ENCODE data around the gene PPM1J. TPM values are rescaled to one million over a fixed set of nuclear protein-coding genes. Genes with fewer than 3 reads are reported as not detected.

PPM1J gene
- total and polyA plus RNA-seq, 2 experiments from 2014 or later, result 0.54 to 1.5 TPM

- TF ChIP-seq EZH2 (IDR thresholded peaks at IDR 0.05; ENCODE audit: insufficient read depth, poor library complexity, severe bottlenecking) (no peak), EZH2phosphoT487 (IDR thresholded peaks at IDR 0.05; ENCODE audit: insufficient read depth, low read depth) (no peak)
- peaks cover 5% of the 10 kb centered on the region for H3K36me3 ChIP-seq (ENCODE audit: low read depth)
- WGBS, 2 experiments (ENCODE audit: low coverage in 1 of 2, low lambda C conversion rate in 2 of 2, missing lambda C conversion rate in 2 of 2), result 79 to 80% methylated on average over 17 of the region's 17 CpGs
These were observed 16.5 kb downstream of the PPM1J start for GRCh38 chr1:112698366-112699310.

GRCh38 chr1:112697781-112698201, 17.3 kb downstream of the PPM1J start:
- DNase-seq, result no peak
- Histone ChIP-seq H3K9me3 (ENCODE audit: low read depth) (no peaks in the 10 kb centered on the region), H3K79me2 (ENCODE audit: insufficient read depth) (peaks cover 2% of the 10 kb centered on the region), H3F3A (ENCODE audit: insufficient read depth) (peaks cover 38% of the 10 kb centered on the region), H3K27ac (no peak overlapping the region), H3K9me2 (ENCODE audit: insufficient read depth) (no peaks in the 10 kb centered on the region), H4K20me1 (ENCODE audit: insufficient read depth) (no peaks in the 10 kb centered on the region), H3K4me3 (no peak overlapping the region), H3K9ac (no peak overlapping the region), H3K36me3 (ENCODE audit: low read depth) (peaks cover 5% of the 10 kb centered on the region), H3K4me1 (ENCODE audit: insufficient read depth) (peaks cover 17% of the 10 kb centered on the region), H3K4me2 (ENCODE audit: unreplicated experiment) (no peak overlapping the region), H2AFZ (no peak overlapping the region), H3K27me3 (replicated peaks; ENCODE audit: insufficient read depth) (no peaks in the 10 kb centered on the region)
- in situ Hi-C loops (cut with MboI), result no loop called here
- TF ChIP-seq EZH2phosphoT487 (IDR thresholded peaks at IDR 0.05; ENCODE audit: insufficient read depth, low read depth) (no peak), EZH2 (IDR thresholded peaks at IDR 0.05; ENCODE audit: insufficient read depth, poor library complexity, severe bottlenecking) (no peak)
- 97 to 99% methylated on average over 8 to 9 of the region's 9 CpGs for WGBS, 2 experiments (ENCODE audit: low coverage in 1 of 2, low lambda C conversion rate in 2 of 2, missing lambda C conversion rate in 2 of 2)

More at GRCh38 chr1:112698366-112699310, 16.5 kb downstream of the PPM1J start:
- no peaks in the 10 kb centered on the region for H3K27me3 ChIP-seq (replicated peaks; ENCODE audit: insufficient read depth)
- H3K9me2 ChIP-seq (ENCODE audit: insufficient read depth), result no peaks in the 10 kb centered on the region
- no peak overlapping the region for H3K9ac ChIP-seq
- no peak for DNase-seq
- no peak overlapping the region for H3K27ac ChIP-seq
- H3K4me1 ChIP-seq (ENCODE audit: insufficient read depth), result peaks cover 17% of the 10 kb centered on the region
- H3K79me2 ChIP-seq (ENCODE audit: insufficient read depth), result peaks cover 11% of the 10 kb centered on the region
- no peak overlapping the region for H2AFZ ChIP-seq
- H3K4me3 ChIP-seq, result no peak overlapping the region
- in situ Hi-C loops (cut with MboI), result no loop called here
- H4K20me1 ChIP-seq (ENCODE audit: insufficient read depth), result no peaks in the 10 kb centered on the region
- no peak overlapping the region for H3K4me2 ChIP-seq (ENCODE audit: unreplicated experiment)
- H3F3A ChIP-seq (ENCODE audit: insufficient read depth), result peaks cover 44% of the 10 kb centered on the region
- no peaks in the 10 kb centered on the region for H3K9me3 ChIP-seq (ENCODE audit: low read depth)

DNA sequence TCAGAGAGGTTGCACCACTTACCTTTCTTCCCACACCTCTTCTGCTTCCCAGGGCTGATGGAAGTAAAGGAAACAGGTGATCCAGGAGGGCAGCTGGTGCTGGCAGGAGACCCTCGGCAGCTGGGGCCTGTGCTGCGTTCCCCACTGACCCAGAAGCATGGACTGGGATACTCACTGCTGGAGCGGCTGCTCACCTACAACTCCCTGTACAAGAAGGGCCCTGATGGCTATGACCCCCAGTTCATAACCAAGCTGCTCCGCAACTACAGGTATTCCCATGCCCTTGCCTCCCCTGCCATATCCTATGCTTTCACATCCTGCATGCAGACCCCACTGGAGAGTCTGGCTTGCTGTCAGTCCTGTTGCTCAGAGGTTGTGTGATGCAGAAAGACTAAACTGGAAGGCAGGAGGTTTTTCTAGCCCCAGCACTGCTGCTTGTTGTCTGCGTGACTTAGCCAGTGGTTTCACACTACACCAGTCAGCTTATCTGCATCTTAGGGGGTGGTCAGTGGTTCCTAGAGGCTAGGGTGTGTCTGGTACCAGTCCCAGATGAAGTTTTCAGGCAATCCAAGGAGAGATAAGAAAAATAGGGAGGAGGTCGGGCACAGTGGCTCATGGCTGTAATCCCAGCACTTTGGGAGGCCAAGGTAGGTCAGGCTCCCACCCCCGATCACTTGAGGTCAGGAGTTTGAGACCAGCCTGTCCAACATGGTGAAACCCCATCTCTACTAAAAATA, 18.4 kb downstream of the PPM1J start:
- Histone ChIP-seq H2AFZ (no peak overlapping the region), H3K4me2 (ENCODE audit: unreplicated experiment) (no peak overlapping the region), H3K4me3 (no peak overlapping the region), H3K79me2 (ENCODE audit: insufficient read depth) (no peaks in the 10 kb centered on the region), H3K9me3 (ENCODE audit: low read depth) (no peaks in the 10 kb centered on the region), H3K27me3 (replicated peaks; ENCODE audit: insufficient read depth) (no peaks in the 10 kb centered on the region), H3K4me1 (ENCODE audit: insufficient read depth) (peaks cover 12% of the 10 kb centered on the region), H3K9me2 (ENCODE audit: insufficient read depth) (no peaks in the 10 kb centered on the region), H4K20me1 (ENCODE audit: insufficient read depth) (no peaks in the 10 kb centered on the region), H3K27ac (no peak overlapping the region), H3K9ac (no peak overlapping the region), H3K36me3 (ENCODE audit: low read depth) (peaks cover 5% of the 10 kb centered on the region; the same call in 1 of the 2 replicates), H3F3A (ENCODE audit: insufficient read depth) (peaks cover 28% of the 10 kb centered on the region)
- DNase-seq, result no peak
- WGBS, 2 experiments (ENCODE audit: low coverage in 1 of 2, low lambda C conversion rate in 2 of 2, missing lambda C conversion rate in 2 of 2), result 97 to 98% methylated on average over 7 of the region's 7 CpGs
- TF ChIP-seq EZH2phosphoT487 (IDR thresholded peaks at IDR 0.05; ENCODE audit: insufficient read depth, low read depth) (no peak), EZH2 (IDR thresholded peaks at IDR 0.05; ENCODE audit: insufficient read depth, poor library complexity, severe bottlenecking) (no peak)
- in situ Hi-C loops (cut with MboI), result no loop called here

- TF ChIP-seq EZH2phosphoT487 (IDR thresholded peaks at IDR 0.05; ENCODE audit: insufficient read depth, low read depth) (no peak), EZH2 (IDR thresholded peaks at IDR 0.05; ENCODE audit: insufficient read depth, poor library complexity, severe bottlenecking) (no peak)
- no peak overlapping the region for H3K4me2 ChIP-seq (ENCODE audit: unreplicated experiment)
- no peak overlapping the region for H3K9ac ChIP-seq
- WGBS, 2 experiments (ENCODE audit: low coverage in 1 of 2, low lambda C conversion rate in 2 of 2, missing lambda C conversion rate in 2 of 2), result 96 to 99% methylated on average over 9 of the region's 9 CpGs
- no peaks in the 10 kb centered on the region; the same call in 1 of the 2 replicates for H3K36me3 ChIP-seq (ENCODE audit: low read depth)
- no peaks in the 10 kb centered on the region for H3K79me2 ChIP-seq (ENCODE audit: insufficient read depth)
- no peaks in the 10 kb centered on the region for H3K9me3 ChIP-seq (ENCODE audit: low read depth)
- H3K27ac ChIP-seq, result no peak overlapping the region
- H3F3A ChIP-seq (ENCODE audit: insufficient read depth), result peaks cover 27% of the 10 kb centered on the region
- H4K20me1 ChIP-seq (ENCODE audit: insufficient read depth), result no peaks in the 10 kb centered on the region
- H3K4me1 ChIP-seq (ENCODE audit: insufficient read depth), result peaks cover 6% of the 10 kb centered on the region
- no peaks in the 10 kb centered on the region for H3K9me2 ChIP-seq (ENCODE audit: insufficient read depth)
- H3K4me3 ChIP-seq, result no peak overlapping the region
- DNase-seq, result no peak
- H2AFZ ChIP-seq, result no peak overlapping the region
- no peaks in the 10 kb centered on the region for H3K27me3 ChIP-seq (replicated peaks; ENCODE audit: insufficient read depth)
- in situ Hi-C loops (cut with MboI), result no loop called here
These were observed 19.9 kb downstream of the PPM1J start for GRCh38 chr1:112695276-112695675.
